CD14-positive monocyte (primary cell): ENCODE results near the gene SH3RF3. TPM values are rescaled to one million over a fixed set of nuclear protein-coding genes. Genes with fewer than 3 reads are reported as not detected.

ENCODE experiments used
- DNase-seq, 3 donors: peaks; one replicate each; pipeline ENCODE4 v3.0.0-alpha.2; 2011 to 2022
- H2AFZ ChIP-seq: 2 replicates; pipeline ENCODE4 v1.6.0; 2012; ENCODE audit warnings: mild to moderate bottlenecking, low read depth, low read length, inconsistent platforms; ENCODE audit not compliant: insufficient read depth, poor library complexity, severe bottlenecking
- H3K27ac ChIP-seq, 2 donors: 1 replicate in 1 of 2; 2 replicates in 1 of 2; pipeline ENCODE4 v1.5.1; 2012 to 2013; ENCODE audit warnings: low read length in 2 of 2, control low read depth in 1 of 2, inconsistent platforms in 1 of 2, low read depth in 1 of 2, mild to moderate bottlenecking in 1 of 2
- H3K27me3 ChIP-seq, 2 donors: one replicate each; pipeline versions ENCODE4 v1.6.0 to v1.6.1; 2011 to 2013; ENCODE audit warnings: low read length in 2 of 2; ENCODE audit not compliant: control insufficient read depth in 2 of 2, insufficient read depth in 2 of 2
- H3K36me3 ChIP-seq, 2 donors: replicated peaks in 1 of 2; 1 replicate in 1 of 2; 2 replicates in 1 of 2; pipeline versions ENCODE4 v1.5.1 to v1.6.1; 2012 to 2013; ENCODE audit warnings: low read length in 2 of 2, control low read depth in 1 of 2, inconsistent platforms in 1 of 2, mild to moderate bottlenecking in 1 of 2; ENCODE audit not compliant: insufficient read depth in 2 of 2, control insufficient read depth in 1 of 2
- H3K4me1 ChIP-seq, 2 donors: 1 replicate in 1 of 2; 2 replicates in 1 of 2; pipeline versions ENCODE4 v1.5.1 to v1.6.1; 2012 to 2013; ENCODE audit warnings: low read length in 2 of 2, control low read depth in 1 of 2, inconsistent platforms in 1 of 2, mild to moderate bottlenecking in 1 of 2, moderate library complexity in 1 of 2; ENCODE audit not compliant: insufficient read depth in 2 of 2, control insufficient read depth in 1 of 2
- H3K4me2 ChIP-seq: replicated peaks from 2 replicates; pipeline ENCODE3; 2012; ENCODE audit warnings: low read length, moderate library complexity, mild to moderate bottlenecking; ENCODE audit not compliant: poor library complexity, severe bottlenecking; ENCODE audit errors: extremely low read depth
- H3K4me3 ChIP-seq, 3 experiments: fragments of 200-600 bp in 1 of 3; sonication (generic) in 1 of 3; replicated peaks in 1 of 3; 1 replicate in 2 of 3; 2 replicates in 1 of 3; pipeline ENCODE4 v1.5.1; 2011 to 2013; ENCODE audit warnings: low read length in 3 of 3, mild to moderate bottlenecking in 3 of 3, control low read depth in 2 of 3, low read depth in 2 of 3, inconsistent platforms in 1 of 3, moderate library complexity in 1 of 3
- H3K79me2 ChIP-seq: 2 replicates; pipeline ENCODE4 v1.6.0; 2012; ENCODE audit warnings: mild to moderate bottlenecking, control low read depth, inconsistent platforms, low read length, moderate library complexity; ENCODE audit not compliant: insufficient read depth
- H3K9ac ChIP-seq: 2 replicates; pipeline ENCODE4 v1.6.0; 2017; ENCODE audit warnings: low read length, mild to moderate bottlenecking; ENCODE audit not compliant: insufficient read depth, poor library complexity, severe bottlenecking
- H3K9me3 ChIP-seq, 2 donors: replicated peaks in 1 of 2; 1 replicate in 1 of 2; 2 replicates in 1 of 2; pipeline versions ENCODE4 v1.5.1 to v1.6.1; 2012 to 2013; ENCODE audit warnings: low read length in 2 of 2, control low read depth in 1 of 2; ENCODE audit not compliant: control insufficient read depth in 1 of 2, insufficient read depth in 1 of 2
- H4K20me1 ChIP-seq: 2 replicates; pipeline ENCODE4 v1.6.0; 2012; ENCODE audit warnings: mild to moderate bottlenecking, low read length, control low read depth, moderate library complexity; ENCODE audit not compliant: insufficient read depth
- H3K27ac Mint-ChIP-seq, 7 donors: one replicate each; pipeline ENCODE4 v1.8.0; 2020; ENCODE audit warnings: mild to moderate bottlenecking in 7 of 7, mixed read lengths in 7 of 7, moderate library complexity in 6 of 7, inconsistent platforms in 2 of 7
- H3K27me3 Mint-ChIP-seq, 3 donors: one replicate each; pipeline ENCODE4 v1.8.0; 2021 to 2022; ENCODE audit warnings: low read depth in 3 of 3, mild to moderate bottlenecking in 3 of 3, mixed read lengths in 3 of 3, moderate library complexity in 3 of 3, inconsistent platforms in 1 of 3
- H3K36me3 Mint-ChIP-seq, 2 donors: one replicate each; pipeline ENCODE4 v1.8.0; 2020; ENCODE audit warnings: mixed read lengths in 2 of 2, inconsistent platforms in 1 of 2, mild to moderate bottlenecking in 1 of 2
- H3K4me1 Mint-ChIP-seq: one replicate; pipeline ENCODE4 v1.8.0; 2020; ENCODE audit warnings: mild to moderate bottlenecking, mixed read lengths
- H3K4me3 Mint-ChIP-seq, 2 donors: one replicate each; pipeline ENCODE4 v1.8.0; 2020; ENCODE audit warnings: mild to moderate bottlenecking in 2 of 2, mixed read lengths in 2 of 2, moderate library complexity in 1 of 2
- H3K9me3 Mint-ChIP-seq, 7 donors: one replicate each; pipeline ENCODE4 v1.8.0; 2020 to 2022; ENCODE audit warnings: mixed read lengths in 7 of 7, mild to moderate bottlenecking in 6 of 7, moderate library complexity in 6 of 7, inconsistent platforms in 2 of 7
- WGBS: methylation state at CpG from one replicate; pipeline ENCODE4 v1.1.5; 2013; ENCODE audit warnings: missing lambda C conversion rate; ENCODE audit not compliant: insufficient coverage; 5-methylcytosine and 5-hydroxymethylcytosine counted together
- intact Hi-C, 2 donors: fragments of 100-400 bp; cut with micrococcal nuclease; formaldehyde crosslinking; loops; one replicate each; pipeline versions ENCODE4 v1.15.0 to v1.15.1; 2023
- polyA plus RNA-seq, 3 donors: library from polyadenylated mRNA; depleted of rRNA in 1 of 3; unstranded in 2 of 3; stranded (reverse) in 1 of 3; fragments of 300-500 nt in 2 of 3; fragments of >200 nt in 1 of 3; fragmentation: Illumina TruSeq in 2 of 3; gene quantifications; 1 replicate in 2 of 3; 2 replicates in 1 of 3; pipeline ENCODE4 v1.2.3, GENCODE V29; 2012 to 2021
- TF ChIP-seq, protein P1 (sequence below): fragments of 200-600 bp; IDR thresholded peaks from one replicate; pipeline ENCODE4 v1.8.0; 2022; ENCODE audit warnings: antibody characterized with exemption, mild to moderate bottlenecking

The SH3RF3 gene
- polyA plus RNA-seq, 3 donors: 0.25 to 0.75 (median 0.34) TPM

DNA sequence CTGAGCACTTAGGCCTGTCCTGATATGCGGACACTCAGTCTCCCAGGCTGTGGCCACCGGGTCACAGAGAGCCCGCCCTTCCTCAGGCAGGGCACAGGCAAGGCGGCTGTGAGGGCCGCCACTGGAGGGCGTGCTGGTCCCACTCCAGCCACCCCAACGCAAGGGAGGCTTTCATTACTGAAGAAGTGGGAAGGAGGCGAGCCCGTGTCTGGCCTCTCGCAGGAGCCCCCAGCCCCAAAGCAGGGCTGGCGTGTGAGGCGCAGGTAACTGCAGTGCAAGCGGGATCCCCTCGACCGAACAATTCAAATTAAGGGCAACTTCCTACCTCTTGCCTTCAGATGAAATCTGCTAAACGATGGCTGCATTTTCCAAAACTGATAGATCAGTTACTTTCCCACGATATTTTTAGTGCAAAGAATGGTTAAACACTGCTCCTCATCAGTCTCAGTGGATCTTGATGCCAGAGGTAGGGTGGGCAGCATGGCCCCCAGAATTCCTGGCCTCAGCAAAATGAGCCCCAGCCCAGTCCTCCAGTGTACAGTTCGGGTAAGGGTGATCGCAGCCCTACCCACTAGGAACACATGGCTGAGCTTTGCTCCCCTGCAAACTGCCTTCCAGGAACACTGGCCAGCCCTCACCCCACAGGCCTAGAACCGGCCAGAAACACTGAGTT is 387.6 kb downstream of the SH3RF3 start:
- H3K4me1 Mint-ChIP-seq: no peaks in the 10 kb centered on the region
- H3K4me3 Mint-ChIP-seq: no peak overlapping the region
- intact Hi-C loops: no loop called here

DNA sequence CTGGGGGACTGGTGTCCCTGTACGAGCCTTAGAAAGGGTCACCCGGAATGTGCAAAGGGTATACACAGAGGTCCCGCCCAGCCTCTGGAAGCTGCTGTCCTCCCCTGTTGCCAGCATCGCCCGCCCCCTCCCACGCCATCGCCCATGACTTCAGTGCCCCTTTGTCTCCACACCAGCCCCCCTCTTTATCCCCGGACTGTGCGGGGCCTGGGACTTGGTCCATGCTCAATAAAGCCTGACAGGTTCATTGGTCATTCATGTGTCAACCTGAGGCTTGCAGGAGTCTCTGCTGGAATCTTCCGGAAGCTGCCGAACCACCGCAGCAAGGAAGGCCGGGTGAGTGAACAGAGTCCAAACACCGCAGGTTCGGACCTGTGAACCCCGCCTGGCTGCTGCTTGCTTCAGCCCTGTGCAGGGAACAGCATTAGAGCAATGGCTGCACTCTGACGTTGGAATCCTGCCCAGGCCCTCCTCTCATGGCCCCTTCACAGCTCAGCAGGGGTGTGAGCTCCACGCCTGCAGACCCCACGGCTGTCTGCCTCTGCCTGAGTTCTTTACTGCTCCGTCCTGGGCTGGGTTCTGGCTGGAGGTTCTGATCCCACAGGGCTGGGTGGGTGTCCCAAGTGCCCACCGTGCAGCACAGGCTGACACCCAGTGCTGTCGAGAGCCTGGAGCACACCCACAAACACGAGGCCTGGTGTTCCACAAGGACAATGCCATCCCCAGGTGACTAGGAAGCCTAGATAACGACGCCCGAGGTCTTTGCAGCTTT is 388.3 kb downstream of the SH3RF3 start:
- TF ChIP-seq, protein P1, sequence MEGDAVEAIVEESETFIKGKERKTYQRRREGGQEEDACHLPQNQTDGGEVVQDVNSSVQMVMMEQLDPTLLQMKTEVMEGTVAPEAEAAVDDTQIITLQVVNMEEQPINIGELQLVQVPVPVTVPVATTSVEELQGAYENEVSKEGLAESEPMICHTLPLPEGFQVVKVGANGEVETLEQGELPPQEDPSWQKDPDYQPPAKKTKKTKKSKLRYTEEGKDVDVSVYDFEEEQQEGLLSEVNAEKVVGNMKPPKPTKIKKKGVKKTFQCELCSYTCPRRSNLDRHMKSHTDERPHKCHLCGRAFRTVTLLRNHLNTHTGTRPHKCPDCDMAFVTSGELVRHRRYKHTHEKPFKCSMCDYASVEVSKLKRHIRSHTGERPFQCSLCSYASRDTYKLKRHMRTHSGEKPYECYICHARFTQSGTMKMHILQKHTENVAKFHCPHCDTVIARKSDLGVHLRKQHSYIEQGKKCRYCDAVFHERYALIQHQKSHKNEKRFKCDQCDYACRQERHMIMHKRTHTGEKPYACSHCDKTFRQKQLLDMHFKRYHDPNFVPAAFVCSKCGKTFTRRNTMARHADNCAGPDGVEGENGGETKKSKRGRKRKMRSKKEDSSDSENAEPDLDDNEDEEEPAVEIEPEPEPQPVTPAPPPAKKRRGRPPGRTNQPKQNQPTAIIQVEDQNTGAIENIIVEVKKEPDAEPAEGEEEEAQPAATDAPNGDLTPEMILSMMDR: no peak
- no peak overlapping the region for H2AFZ ChIP-seq
- H3K27me3 ChIP-seq: no peaks in the 10 kb centered on the region
- H3K79me2 ChIP-seq: no peaks in the 10 kb centered on the region
- H3K9ac ChIP-seq: no peak overlapping the region
- no peaks in the 10 kb centered on the region for H4K20me1 ChIP-seq
- 95% methylated on average over 21 of the region's 26 CpGs for WGBS
- no peak for DNase-seq
- no peaks in the 10 kb centered on the region for H3K36me3 Mint-ChIP-seq
- H3K9me3 ChIP-seq: no peaks in the 10 kb centered on the region
- peaks cover 0 to 6% (median 0%) of the 10 kb centered on the region in 3 donors for H3K27me3 Mint-ChIP-seq
- no peaks in the 10 kb centered on the region for H3K36me3 ChIP-seq
- H3K4me1 Mint-ChIP-seq: no peaks in the 10 kb centered on the region
- H3K9me3 Mint-ChIP-seq: no peaks in the 10 kb centered on the region
- H3K27ac ChIP-seq: no peak overlapping the region
- intact Hi-C loops: no loop called here
- H3K4me1 ChIP-seq: no peaks in the 10 kb centered on the region
- H3K4me2 ChIP-seq: no peak overlapping the region
- H3K4me3 Mint-ChIP-seq: peak overlapping the region in 1 of 2 donors; percentile 28
- peak overlapping the region in 2 of 7 donors; percentile 36 to 38 for H3K27ac Mint-ChIP-seq
- H3K4me3 ChIP-seq: no peak overlapping the region

More for the DNA sequence above, 387.6 kb downstream of the SH3RF3 start:
- H3K36me3 Mint-ChIP-seq: no peaks in the 10 kb centered on the region
- no peaks in the 10 kb centered on the region for H3K9me3 Mint-ChIP-seq
- TF ChIP-seq, protein P1: peak; percentile 39
- Histone ChIP-seq H3K27me3 (no peaks in the 10 kb centered on the region), H3K9ac (no peak overlapping the region), H3K9me3 (no peaks in the 10 kb centered on the region), H3K36me3 (no peaks in the 10 kb centered on the region), H2AFZ (no peak overlapping the region), H3K4me1 (no peaks in the 10 kb centered on the region), H3K4me2 (no peak overlapping the region), H3K4me3 (no peak overlapping the region), H3K79me2 (no peaks in the 10 kb centered on the region), H3K27ac (no peak overlapping the region), H4K20me1 (no peaks in the 10 kb centered on the region)
- no peak for DNase-seq
- WGBS: 87% methylated on average over 15 of the region's 20 CpGs
- H3K27me3 Mint-ChIP-seq: peaks cover 0 to 6% (median 1%) of the 10 kb centered on the region in 3 donors
- H3K27ac Mint-ChIP-seq: peak overlapping the region in 1 of 7 donors; percentile 38
